ENCODE results near the gene CSNK2A1. TPM values are rescaled to one million over a fixed set of nuclear protein-coding genes. Genes with fewer than 3 reads are reported as not detected.
"Not testable (repeated sequence)": the region's sequence is repeated elsewhere in the genome, so short reads cannot be mapped to it uniquely, and the experiment has no call there.

CSNK2A1 gene
- total and polyA plus RNA-seq, 3 donors from 2014 or later = 143 to 192 (median 172) TPM

- Histone ChIP-seq H3K27me3 (no peaks in the 10 kb centered on the region), H3K9me3 (no peaks in the 10 kb centered on the region), H3K4me3 (no peak overlapping the region), H3K4me1 (no peaks in the 10 kb centered on the region), H3K36me3 (ENCODE audit: low read depth, missing control alignments) (no peaks in the 10 kb centered on the region), H3K27ac (no peak overlapping the region)
- intact Hi-C loops (cut with DNase I; ENCODE audit: low total_unique reads) = no loop called here
- DNase-seq = no peak
- 64 to 69% methylated on average over 3 of the region's 3 CpGs for WGBS, 2 donors
- TF ChIP-seq CTCF (IDR thresholded peaks at IDR 0.05) = no peak
Observed at GRCh38 chr20:588476-588875, 44.9 kb upstream of the CSNK2A1 start.

- H3K27me3 ChIP-seq = no peaks in the 10 kb centered on the region
- H3K4me3 ChIP-seq = no peak overlapping the region
- no peaks in the 10 kb centered on the region for H3K36me3 ChIP-seq (ENCODE audit: low read depth, missing control alignments)
- no peak for TF ChIP-seq POLR2A (IDR thresholded peaks at IDR 0.05)
- no peak for TF ChIP-seq CTCF (IDR thresholded peaks at IDR 0.05)
- DNase-seq = no peak
- H3K4me1 ChIP-seq = no peaks in the 10 kb centered on the region
- 80 to 82% methylated on average over 7 of the region's 7 CpGs for WGBS, 2 donors
- intact Hi-C loops (cut with DNase I; ENCODE audit: low total_unique reads) = no loop called here
- H3K27ac ChIP-seq = no peak overlapping the region
- no peaks in the 10 kb centered on the region for H3K9me3 ChIP-seq
Observed at GRCh38 chr20:584971-585301, 41.3 kb upstream of the CSNK2A1 start.

DNA sequence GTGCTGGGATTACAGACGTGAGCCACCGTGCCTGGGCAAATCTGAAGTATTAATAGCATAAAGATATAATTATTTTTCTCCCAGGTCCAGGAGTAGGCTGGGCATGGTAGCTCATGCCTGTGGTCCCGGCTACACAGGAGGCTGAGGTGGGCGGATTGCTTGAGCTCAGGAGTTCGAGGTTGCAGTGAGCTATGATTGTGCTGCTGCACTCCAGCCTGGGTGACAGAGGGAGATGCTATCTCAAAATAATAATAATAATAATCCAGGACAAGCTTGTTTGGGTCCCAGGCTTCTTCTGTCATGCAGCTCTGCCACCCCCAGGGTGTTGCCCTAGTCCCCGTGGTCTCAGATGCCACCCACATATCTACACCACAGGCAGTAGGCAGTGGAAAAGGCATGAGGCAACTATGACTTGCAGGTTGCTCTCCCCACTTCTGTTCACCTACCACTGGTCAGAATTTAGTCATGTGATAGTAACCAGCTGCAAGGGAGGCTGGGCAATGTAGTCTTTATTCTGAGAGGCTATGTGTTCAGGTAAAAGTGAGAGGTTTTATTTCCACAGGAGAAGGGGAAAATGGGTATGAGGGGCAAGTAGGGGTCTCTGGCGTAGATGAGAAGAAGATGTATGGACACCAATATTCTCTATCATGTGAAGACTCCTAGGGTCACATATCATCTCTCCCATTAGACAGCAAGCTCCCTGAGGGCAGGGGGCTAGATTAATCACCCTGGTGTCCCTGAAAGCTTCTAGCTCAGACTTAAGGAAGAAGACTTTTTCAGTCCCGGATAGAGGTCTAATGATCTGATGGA, 40.8 kb upstream of the CSNK2A1 start:
- Histone ChIP-seq H3K36me3 (ENCODE audit: low read depth, missing control alignments) (no peaks in the 10 kb centered on the region), H3K27ac (no peak overlapping the region), H3K9me3 (no peaks in the 10 kb centered on the region), H3K27me3 (no peaks in the 10 kb centered on the region), H3K4me1 (no peaks in the 10 kb centered on the region), H3K4me3 (no peak overlapping the region)
- no peak for DNase-seq
- no peak for TF ChIP-seq POLR2A (IDR thresholded peaks at IDR 0.05)
- TF ChIP-seq CTCF (IDR thresholded peaks at IDR 0.05) = no peak
- intact Hi-C loops (cut with DNase I; ENCODE audit: low total_unique reads) = no loop called here
- WGBS, 2 donors = 82 to 86% methylated on average over 8 of the region's 8 CpGs

DNA sequence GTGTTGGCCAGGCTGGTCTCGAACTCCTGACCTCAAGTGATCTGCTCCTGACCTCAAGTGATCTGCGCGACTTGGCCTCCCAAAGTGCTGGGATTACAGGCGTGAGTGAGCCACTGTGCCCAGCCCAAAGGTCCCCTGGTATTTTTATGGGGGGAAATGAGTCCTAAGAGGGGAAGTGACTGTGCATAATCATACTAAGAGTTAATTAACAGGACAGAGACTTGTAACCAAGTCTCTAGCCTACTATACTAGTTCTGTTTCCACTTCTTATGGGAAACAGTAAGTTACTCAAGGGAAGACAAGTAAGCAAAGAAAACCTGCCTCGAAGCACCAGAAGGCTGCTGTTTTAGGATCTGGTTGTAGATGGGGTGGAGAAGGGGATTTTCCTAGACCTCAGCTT, 38.6 kb upstream of the CSNK2A1 start:
- no peaks in the 10 kb centered on the region for H3K9me3 ChIP-seq
- WGBS, 2 donors = 77 to 78% methylated on average over 5 of the region's 5 CpGs
- TF ChIP-seq CTCF (IDR thresholded peaks at IDR 0.05) (no peak), POLR2A (IDR thresholded peaks at IDR 0.05) (no peak)
- H3K4me1 ChIP-seq = no peaks in the 10 kb centered on the region
- DNase-seq = no peak
- no peaks in the 10 kb centered on the region for H3K27me3 ChIP-seq
- H3K27ac ChIP-seq = no peak overlapping the region
- intact Hi-C loops (cut with DNase I; ENCODE audit: low total_unique reads) = no loop called here
- H3K36me3 ChIP-seq (ENCODE audit: low read depth, missing control alignments) = no peaks in the 10 kb centered on the region
- H3K4me3 ChIP-seq = no peak overlapping the region

- H3K27me3 ChIP-seq; H3K4me3 ChIP-seq; H3K36me3 ChIP-seq (ENCODE audit: low read depth, missing control alignments); H3K4me1 ChIP-seq; H3K27ac ChIP-seq; DNase-seq; H3K9me3 ChIP-seq; intact Hi-C loops (cut with DNase I; ENCODE audit: low total_unique reads): not testable (repeated sequence)
- whole genome bisulfite sequencing, 2 donors = 91 to 92% methylated on average over 7 to 8 of the region's 8 CpGs
Observed at GRCh38 chr20:578940-579690, 35.5 kb upstream of the CSNK2A1 start.

Measured in testis (tissue), 3 donors.